ENCODE results near the gene IDH3B. TPM values are rescaled to one million over a fixed set of nuclear protein-coding genes. Genes with fewer than 3 reads are reported as not detected.
A peak's percentile ranks its signal among the peaks of the same experiment; 100 is the strongest.

IDH3B gene
- total and polyA plus RNA-seq, 2 of the 8 experiments (the other 6 are each of a cell fraction or from before 2014, with no cell fraction given), result 110 to 167 TPM

GRCh38 chr20:2671977-2672376 lies 8.0 kb upstream of the IDH3B start:
- no peak overlapping the region for H2BK5ac ChIP-seq (ENCODE audit: low read depth, low read length)
- no peak overlapping the region for H2BK20ac ChIP-seq (ENCODE audit: low read length)
- H3K9me3 ChIP-seq (ENCODE audit: insufficient read depth in 2 of 2, low read depth in 1 of 2, low read length in 1 of 2), result no peaks in the 10 kb centered on the region
- H3K4me3 ChIP-seq (ENCODE audit: extremely low read depth in 1 of 4, insufficient read depth in 2 of 4, low read depth in 3 of 4, low read length in 4 of 4), result no peak overlapping the region
- H3K27ac ChIP-seq (ENCODE audit: low read depth, low read length), result no peak overlapping the region
- H3K18ac ChIP-seq (ENCODE audit: extremely low read depth, low read length), result no peak overlapping the region
- no peak overlapping the region for H2BK15ac ChIP-seq (ENCODE audit: low read length)
- no peak overlapping the region for H4K5ac ChIP-seq (ENCODE audit: insufficient read length, low read depth, low read length)
- H4K20me1 ChIP-seq (replicated peaks in 1 of 2; ENCODE audit: control insufficient read depth in 1 of 2, insufficient read depth in 2 of 2, low read length in 2 of 2), result no peaks in the 10 kb centered on the region
- no peak overlapping the region for H2AK5ac ChIP-seq (ENCODE audit: low read depth, low read length)
- DNase-seq (ENCODE audit: low read depth in 1 of 2, low spot score in 2 of 2), result peak in 1 of 2 experiments; percentile 72
- ChIA-PET POLR2A (ENCODE audit: partially characterized antibody) (interaction anchor here (0.9 to 28.5 kb wide), 5 partner anchors 9 to 209 kb away, joined by 3 to 463 read pairs (median 15); partner anchors contain the start of genes IDH3B and NOP56), CTCF (ENCODE audit: partially characterized antibody) (interaction anchor here (0.6 to 2.2 kb wide), 16 partner anchors 10 to 212 kb away, joined by 3 to 12 read pairs (median 4); no protein-coding TSS in a partner anchor)
- no peak for TF ChIP-seq TCF12 (IDR thresholded peaks at IDR 0.05; ENCODE audit: low read depth, low read length)
- 0 out of 2 replicates have a peak, but pooled peaks have one; percentile 32 for TF ChIP-seq CREB1 (IDR thresholded peaks at IDR 0.05)
- peak; percentile 20 to 47; a peak in 2 of 4 replicates for TF ChIP-seq RAD21 (IDR thresholded peaks at IDR 0.05 in 1 of 2, conservative IDR thresholded peaks at IDR 0.05 in 1 of 2; ENCODE audit: low read depth in 2 of 2, low read length in 2 of 2)
- peak; percentile 69 to 81 (median 80) for TF ChIP-seq CTCF (IDR thresholded peaks at IDR 0.05; ENCODE audit: control extremely low read depth in 1 of 3, insufficient read depth in 1 of 3, low read depth in 1 of 3, low read length in 3 of 3)
- no peak for TF ChIP-seq TEAD4 (IDR thresholded peaks at IDR 0.05; ENCODE audit: low read depth, low read length)
- no peak for TF ChIP-seq SRF (IDR thresholded peaks at IDR 0.05; ENCODE audit: low read depth, low read length)
- no peak for TF ChIP-seq SUZ12 (IDR thresholded peaks at IDR 0.05; ENCODE audit: low read length)
- no peak for TF ChIP-seq KDM1A (IDR thresholded peaks at IDR 0.05; ENCODE audit: borderline replicate concordance, low read length)
- TF ChIP-seq FOSL1 (IDR thresholded peaks at IDR 0.05; ENCODE audit: insufficient read depth, low read depth, low read length), result no peak
- peak overlapping the region in 1 of 4 experiments; percentile 4; a peak in 1 of 7 replicates for H3K9ac ChIP-seq (replicated peaks in 1 of 4; ENCODE audit: extremely low read depth in 1 of 4, low read depth in 3 of 4, low read length in 3 of 4)
- no peak for FAIRE-seq
- H3K4me2 ChIP-seq (ENCODE audit: insufficient read depth in 1 of 2, low read depth in 2 of 2, low read length in 2 of 2), result no peak overlapping the region
- H3K14ac ChIP-seq (ENCODE audit: insufficient read length), result no peak overlapping the region
- H3K4ac ChIP-seq (replicated peaks; ENCODE audit: insufficient read length, low read depth, low read length), result no peak overlapping the region
- H3K36me3 ChIP-seq (ENCODE audit: control insufficient read depth in 2 of 4, insufficient read depth in 4 of 4, low read length in 3 of 4), result no peaks in the 10 kb centered on the region
- no peak overlapping the region for H3K56ac ChIP-seq (replicated peaks; ENCODE audit: insufficient read length, low read depth, low read length)
- no peak overlapping the region for H2BK12ac ChIP-seq (ENCODE audit: low read depth, low read length)
- H4K8ac ChIP-seq (ENCODE audit: extremely low read depth, insufficient read depth, low read length), result no peak overlapping the region
- no peak overlapping the region for H2BK120ac ChIP-seq (replicated peaks; ENCODE audit: low read depth, low read length)
- H2AFZ ChIP-seq (ENCODE audit: low read length), result no peak overlapping the region; the same call in 1 of the 2 replicates
- no peak overlapping the region for H4K91ac ChIP-seq (replicated peaks; ENCODE audit: insufficient read length, low read length)
- WGBS, 2 experiments (ENCODE audit: extremely low coverage in 1 of 2, insufficient coverage in 1 of 2, insufficient read length in 1 of 2, insufficient replicate concordance in 2 of 2, low coverage in 1 of 2, low lambda C conversion rate in 2 of 2, missing lambda C conversion rate in 1 of 2), result 46% methylated on average over 4 of the region's 4 CpGs; no CpG with 5 or more reads in 1 of the 2 experiments
- no peaks in the 10 kb centered on the region for H3K23me2 ChIP-seq (ENCODE audit: low read depth, low read length)
- no peaks in the 10 kb centered on the region for H3K79me1 ChIP-seq (ENCODE audit: low read depth, low read length)
- H3K23ac ChIP-seq (ENCODE audit: insufficient read length), result no peak overlapping the region
- H3K4me1 ChIP-seq (replicated peaks in 1 of 4; ENCODE audit: control insufficient read depth in 3 of 4, insufficient read depth in 4 of 4, low read length in 3 of 4), result 0 out of 7 replicates have a peak, but pooled peaks cover 0 to 4% (median 0%) of the 10 kb centered on the region in 4 experiments
- no peaks in the 10 kb centered on the region for H3K79me2 ChIP-seq (ENCODE audit: control insufficient read depth in 1 of 2, insufficient read depth in 2 of 2, low read length in 2 of 2)
- H3K27me3 ChIP-seq (replicated peaks in 1 of 4; ENCODE audit: control insufficient read depth in 3 of 4, extremely low read depth in 1 of 4, insufficient read depth in 3 of 4, low read length in 3 of 4), result no peaks in the 10 kb centered on the region; a peak in 3 of 7 replicates

Data from H1 (cell line).